PC-9 (cell line): ENCODE data around the gene RGS6.

ENCODE experiments used
- CTCF ChIP-seq: fragments of 200-600 bp; sonication (generic); conservative IDR thresholded peaks from 2 replicates; pipeline ENCODE4 v1.6.1; 2017; ENCODE audit warnings: mixed run types, antibody characterized with exemption, mild to moderate bottlenecking, moderate library complexity
- EZH2 ChIP-seq: fragments of 200-600 bp; sonication (generic); IDR thresholded peaks from 2 replicates; pipeline ENCODE4 v1.8.0; 2017; ENCODE audit warnings: antibody characterized with exemption, low read depth

- TF ChIP-seq CTCF, result no peak
- TF ChIP-seq EZH2, result no peak
Measured at GRCh38 chr14:72553161-72553560, 620.9 kb downstream of the RGS6 start.
